ENCODE results near the gene HNF4A.

Gene HNF4A

DNA sequence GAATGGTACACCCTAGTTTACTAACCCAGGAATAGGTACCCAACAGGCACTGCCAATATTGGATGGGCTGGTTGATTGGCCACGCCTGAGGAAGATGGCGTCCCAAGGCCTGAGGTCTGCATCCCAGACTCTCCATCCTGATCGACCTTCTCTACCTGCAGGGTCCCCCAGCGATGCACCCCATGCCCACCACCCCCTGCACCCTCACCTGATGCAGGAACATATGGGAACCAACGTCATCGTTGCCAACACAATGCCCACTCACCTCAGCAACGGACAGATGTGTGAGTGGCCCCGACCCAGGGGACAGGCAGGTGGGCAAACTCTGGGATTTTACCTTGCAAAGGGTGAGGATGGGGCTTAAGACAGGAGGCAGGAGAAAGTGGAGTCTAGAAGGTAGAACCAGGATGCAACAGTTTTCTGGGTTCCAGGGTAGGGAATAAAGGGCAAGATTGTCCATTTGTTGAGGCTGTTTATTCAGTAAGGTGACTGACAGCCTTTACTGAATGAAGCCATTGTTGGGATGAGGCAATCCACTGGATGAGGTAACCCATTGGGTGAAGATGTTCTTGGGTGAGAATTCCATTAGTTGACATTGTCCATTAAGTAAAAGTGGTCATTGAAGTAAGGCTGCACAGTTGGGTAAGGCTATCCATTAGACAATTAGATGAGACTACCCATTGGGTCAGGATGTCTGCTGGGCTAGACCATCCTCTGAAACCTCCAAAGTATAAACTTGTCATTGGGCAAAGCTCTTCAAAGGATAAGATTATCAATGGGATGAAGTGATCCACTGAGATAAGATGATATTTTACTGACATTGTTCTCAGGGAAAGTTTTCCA, 72.9 kb downstream of the HNF4A start:
- DNase-seq = no peak

DNA sequence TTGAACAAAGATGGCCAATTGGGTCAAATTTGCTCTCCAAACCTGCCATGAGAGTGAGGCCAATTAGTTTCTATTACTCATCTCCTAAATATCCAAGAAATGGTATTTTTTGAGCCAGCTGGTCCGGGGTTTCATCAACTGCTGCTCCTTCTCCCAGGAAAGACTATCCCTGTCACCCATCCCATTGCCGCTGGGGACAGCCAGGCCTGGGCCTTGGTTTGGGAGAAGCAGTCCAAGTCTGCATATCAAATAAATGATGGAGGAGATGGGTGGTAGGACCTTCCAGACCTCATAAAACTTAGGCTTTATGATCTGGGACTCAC, 73.5 kb downstream of the HNF4A start:
- DNase-seq = no peak

DNA sequence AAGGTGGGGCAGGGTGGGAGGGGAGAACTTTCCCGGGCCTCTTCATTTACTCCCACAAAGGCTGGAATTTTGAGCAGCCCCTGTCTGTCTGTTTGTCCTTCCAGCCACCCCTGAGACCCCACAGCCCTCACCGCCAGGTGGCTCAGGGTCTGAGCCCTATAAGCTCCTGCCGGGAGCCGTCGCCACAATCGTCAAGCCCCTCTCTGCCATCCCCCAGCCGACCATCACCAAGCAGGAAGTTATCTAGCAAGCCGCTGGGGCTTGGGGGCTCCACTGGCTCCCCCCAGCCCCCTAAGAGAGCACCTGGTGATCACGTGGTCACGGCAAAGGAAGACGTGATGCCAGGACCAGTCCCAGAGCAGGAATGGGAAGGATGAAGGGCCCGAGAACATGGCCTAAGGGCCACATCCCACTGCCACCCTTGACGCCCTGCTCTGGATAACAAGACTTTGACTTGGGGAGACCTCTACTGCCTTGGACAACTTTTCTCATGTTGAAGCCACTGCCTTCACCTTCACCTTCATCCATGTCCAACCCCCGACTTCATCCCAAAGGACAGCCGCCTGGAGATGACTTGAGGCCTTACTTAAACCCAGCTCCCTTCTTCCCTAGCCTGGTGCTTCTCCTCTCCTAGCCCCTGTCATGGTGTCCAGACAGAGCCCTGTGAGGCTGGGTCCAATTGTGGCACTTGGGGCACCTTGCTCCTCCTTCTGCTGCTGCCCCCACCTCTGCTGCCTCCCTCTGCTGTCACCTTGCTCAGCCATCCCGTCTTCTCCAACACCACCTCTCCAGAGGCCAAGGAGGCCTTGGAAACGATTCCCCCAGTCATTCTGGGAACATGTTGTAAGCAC, 74.1 kb downstream of the HNF4A start:
- DNase-seq = no peak

DNA sequence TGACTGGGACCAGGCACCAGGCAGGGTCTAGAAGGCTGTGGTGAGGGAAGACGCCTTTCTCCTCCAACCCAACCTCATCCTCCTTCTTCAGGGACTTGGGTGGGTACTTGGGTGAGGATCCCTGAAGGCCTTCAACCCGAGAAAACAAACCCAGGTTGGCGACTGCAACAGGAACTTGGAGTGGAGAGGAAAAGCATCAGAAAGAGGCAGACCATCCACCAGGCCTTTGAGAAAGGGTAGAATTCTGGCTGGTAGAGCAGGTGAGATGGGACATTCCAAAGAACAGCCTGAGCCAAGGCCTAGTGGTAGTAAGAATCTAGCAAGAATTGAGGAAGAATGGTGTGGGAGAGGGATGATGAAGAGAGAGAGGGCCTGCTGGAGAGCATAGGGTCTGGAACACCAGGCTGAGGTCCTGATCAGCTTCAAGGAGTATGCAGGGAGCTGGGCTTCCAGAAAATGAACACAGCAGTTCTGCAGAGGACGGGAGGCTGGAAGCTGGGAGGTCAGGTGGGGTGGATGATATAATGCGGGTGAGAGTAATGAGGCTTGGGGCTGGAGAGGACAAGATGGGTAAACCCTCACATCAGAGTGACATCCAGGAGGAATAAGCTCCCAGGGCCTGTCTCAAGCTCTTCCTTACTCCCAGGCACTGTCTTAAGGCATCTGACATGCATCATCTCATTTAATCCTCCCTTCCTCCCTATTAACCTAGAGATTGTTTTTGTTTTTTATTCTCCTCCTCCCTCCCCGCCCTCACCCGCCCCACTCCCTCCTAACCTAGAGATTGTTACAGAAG, 75.0 kb downstream of the HNF4A start:
- DNase-seq = no peak

DNA sequence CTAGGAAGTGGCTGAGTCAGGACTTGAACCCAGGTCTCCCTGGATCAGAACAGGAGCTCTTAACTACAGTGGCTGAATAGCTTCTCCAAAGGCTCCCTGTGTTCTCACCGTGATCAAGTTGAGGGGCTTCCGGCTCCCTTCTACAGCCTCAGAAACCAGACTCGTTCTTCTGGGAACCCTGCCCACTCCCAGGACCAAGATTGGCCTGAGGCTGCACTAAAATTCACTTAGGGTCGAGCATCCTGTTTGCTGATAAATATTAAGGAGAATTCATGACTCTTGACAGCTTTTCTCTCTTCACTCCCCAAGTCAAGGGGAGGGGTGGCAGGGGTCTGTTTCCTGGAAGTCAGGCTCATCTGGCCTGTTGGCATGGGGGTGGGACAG, 75.6 kb downstream of the HNF4A start:
- no peak for DNase-seq

DNA sequence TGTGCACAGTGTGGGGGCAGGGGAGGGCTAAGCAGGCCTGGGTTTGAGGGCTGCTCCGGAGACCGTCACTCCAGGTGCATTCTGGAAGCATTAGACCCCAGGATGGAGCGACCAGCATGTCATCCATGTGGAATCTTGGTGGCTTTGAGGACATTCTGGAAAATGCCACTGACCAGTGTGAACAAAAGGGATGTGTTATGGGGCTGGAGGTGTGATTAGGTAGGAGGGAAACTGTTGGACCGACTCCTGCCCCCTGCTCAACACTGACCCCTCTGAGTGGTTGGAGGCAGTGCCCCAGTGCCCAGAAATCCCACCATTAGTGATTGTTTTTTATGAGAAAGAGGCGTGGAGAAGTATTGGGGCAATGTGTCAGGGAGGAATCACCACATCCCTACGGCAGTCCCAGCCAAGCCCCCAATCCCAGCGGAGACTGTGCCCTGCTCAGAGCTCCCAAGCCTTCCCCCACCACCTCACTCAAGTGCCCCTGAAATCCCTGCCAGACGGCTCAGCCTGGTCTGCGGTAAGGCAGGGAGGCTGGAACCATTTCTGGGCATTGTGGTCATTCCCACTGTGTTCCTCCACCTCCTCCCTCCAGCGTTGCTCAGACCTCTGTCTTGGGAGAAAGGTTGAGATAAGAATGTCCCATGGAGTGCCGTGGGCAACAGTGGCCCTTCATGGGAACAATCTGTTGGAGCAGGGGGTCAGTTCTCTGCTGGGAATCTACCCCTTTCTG, 76.2 kb downstream of the HNF4A start:
- DNase-seq = no peak

DNA sequence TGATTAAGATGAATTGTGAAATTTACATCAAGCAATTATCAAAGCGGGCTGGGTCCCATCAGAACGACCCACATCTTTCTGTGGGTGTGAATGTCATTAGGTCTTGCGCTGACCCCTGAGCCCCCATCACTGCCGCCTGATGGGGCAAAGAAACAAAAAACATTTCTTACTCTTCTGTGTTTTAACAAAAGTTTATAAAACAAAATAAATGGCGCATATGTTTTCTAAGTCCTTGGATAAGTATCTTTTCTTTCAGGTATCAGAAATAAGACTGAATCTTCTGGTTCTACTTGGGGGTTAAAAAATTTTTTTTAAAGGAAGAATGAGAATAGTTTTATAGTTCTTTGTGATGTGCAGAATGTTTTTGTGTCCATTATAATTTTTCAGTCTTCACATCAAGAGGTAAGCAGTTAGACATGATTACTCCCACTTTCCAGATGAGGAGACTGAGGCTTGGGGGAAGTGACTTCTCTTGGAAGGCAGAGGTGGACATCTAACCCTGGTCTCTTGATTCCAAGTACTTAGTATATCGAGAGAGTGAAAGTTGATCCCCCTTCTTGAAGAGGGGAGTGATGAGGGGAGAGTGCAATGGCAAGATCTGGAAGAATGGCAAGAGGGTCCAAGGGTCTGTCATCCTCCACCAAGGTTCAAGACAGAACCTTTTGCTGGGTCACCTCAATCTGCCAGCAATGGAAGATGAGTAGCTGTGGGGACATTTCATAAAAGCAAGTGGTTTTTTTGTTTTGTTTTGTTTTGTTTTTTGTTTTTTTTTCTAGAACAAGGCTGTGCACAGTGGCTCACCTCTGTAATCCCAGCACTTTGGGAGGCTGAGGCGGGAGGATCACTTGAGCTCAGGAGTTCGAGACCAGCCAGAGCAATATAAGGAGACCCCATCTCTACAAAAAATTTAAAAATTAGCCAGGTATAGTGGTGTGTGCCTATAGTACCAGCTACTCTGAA, 77.4 kb downstream of the HNF4A start:
- no peak for DNase-seq

DNA sequence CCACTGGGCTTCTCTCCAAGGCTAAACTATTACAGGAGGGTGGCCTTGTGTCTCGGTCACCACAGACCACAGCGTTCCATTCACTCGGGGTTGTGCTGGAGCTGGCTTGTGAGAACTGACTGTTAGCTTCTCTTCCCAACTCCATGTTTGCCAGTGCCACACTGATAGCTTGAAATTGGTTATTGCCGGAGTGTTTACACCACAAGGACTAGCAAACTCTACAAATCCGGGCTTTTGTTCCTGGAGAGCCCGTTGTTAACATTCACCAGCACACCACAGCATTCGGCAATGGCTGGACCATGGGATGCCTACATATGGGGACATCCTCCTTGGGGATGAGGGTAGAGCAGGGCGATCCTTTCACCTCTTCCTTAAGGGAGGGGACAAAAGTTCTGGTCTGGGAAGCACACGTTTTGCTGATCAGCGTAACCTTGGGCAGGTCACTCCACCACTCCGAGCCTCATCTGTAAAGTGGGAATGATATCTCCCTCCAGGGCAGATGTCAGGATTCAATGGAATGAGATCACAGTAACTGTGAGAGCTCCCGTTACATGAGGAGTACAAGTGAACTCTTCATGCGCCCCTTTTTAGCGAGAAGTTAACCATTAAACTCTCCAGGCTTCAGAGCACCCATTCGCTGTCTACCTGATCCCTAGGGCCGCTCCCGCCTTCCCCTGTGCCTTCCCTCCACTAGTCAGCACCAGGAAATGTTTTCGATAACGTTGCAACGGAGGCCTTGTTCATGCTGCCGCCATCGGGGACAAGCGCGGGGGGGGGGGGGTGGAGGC, 78.4 kb downstream of the HNF4A start:
- DNase-seq = no peak

DNA sequence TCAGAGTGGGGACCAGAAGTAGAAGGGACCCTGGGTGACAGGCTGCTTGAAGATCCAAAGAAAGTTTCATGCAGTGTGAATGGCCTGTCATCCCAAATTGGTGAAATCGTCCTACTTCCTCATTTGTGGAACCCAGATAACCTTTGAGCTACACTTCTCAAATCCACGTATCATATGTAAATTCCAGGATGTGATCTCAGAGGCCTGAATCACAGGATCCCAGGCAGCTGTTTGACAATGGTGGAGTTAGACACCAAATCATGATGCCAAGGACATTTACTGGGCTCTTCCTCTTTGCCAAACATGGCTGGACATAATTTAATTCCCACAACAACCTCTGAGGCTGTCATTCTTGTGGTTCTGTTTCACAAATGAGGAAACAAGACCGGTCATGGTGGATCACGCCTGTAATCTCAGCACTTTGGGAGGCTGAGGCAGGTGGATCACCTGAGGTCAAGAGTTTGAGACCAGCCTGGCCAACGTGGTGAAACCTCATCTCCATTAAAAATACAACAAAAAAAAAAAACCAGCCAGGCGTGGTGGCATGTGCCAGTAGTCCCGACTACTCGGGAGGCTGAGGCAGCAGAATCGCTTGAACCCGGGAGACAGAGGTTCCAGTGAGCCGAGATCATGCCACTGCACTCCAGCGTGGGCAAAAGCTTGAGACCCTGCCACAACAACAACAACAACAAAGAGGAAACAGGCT, 80.3 kb downstream of the HNF4A start:
- no peak for DNase-seq

DNA sequence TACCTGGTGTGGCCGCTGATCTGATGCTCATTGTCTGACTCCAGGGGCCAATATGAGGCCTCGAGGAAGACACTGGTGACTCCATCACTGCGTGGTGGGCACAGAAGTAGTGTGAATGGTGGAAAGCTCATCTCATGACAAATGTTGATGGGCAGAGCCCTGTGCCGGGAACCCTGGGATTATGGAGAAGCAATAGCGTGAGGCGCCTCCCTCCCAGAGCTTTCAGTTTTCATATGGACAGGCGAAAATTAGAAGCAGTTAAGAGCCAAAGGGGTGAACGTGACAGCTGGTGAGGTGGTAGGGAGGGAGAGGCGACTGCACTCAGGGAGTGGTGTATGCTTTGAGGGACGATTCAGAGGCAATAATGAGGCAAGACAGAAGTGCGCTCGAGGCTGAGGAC, 80.9 kb downstream of the HNF4A start:
- no peak for DNase-seq

DNA sequence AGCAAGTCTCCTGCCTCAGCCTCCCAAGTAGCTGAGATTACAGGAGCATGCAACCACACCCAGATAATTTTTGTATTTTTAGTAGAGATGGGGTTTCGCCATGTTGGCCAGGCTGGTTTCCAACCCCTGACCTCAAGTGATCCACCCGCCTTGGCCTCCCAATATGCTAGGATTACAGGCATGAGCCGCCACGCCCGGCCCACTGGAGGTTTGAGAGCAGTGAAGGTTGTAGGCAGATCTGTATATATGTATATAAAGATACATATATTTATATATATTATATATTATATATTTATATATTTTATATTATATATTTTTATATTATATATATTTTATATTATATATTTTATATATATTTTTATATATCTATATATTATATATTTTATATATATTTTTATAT, 82.0 kb downstream of the HNF4A start:
- no peak for DNase-seq

DNA sequence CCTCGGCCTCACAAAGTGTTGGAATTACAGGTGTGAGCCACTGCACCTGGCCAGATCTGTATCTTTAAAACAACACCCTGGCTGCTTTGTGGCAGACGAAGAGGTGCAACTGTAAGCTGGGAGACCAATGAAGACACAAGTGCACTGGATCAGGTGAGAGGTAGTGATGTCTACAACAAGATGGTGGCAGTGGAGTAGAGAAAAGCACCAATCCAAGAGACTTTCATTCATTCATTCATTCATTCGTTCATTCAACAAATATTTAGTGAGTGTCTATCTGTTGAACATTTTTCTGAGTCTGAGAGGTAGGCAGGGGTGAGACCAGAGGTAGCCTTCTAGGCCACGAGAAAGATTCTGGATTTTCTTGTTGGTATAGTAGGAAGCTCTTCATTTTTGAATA, 83.3 kb downstream of the HNF4A start:
- no peak for DNase-seq

DNA sequence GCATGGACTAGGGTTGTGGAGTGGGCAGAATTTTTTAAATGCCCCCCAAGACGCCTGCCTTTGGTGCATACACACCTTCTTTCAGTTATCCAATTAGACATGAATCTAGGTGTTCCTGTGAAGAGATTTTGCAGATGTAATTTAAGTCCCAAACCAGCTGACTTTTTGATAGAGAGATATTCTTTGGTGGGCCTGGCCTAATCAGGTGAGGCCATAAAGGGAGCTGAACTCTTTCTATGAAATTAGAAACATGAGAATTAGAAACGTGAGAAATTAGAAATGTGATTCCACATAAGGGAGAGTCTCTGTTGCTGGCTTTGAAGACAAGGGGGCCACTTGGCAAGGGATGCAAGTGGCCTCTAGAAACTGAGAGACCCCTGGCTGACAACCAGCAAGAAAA, 83.8 kb downstream of the HNF4A start:
- no peak for DNase-seq

DNA sequence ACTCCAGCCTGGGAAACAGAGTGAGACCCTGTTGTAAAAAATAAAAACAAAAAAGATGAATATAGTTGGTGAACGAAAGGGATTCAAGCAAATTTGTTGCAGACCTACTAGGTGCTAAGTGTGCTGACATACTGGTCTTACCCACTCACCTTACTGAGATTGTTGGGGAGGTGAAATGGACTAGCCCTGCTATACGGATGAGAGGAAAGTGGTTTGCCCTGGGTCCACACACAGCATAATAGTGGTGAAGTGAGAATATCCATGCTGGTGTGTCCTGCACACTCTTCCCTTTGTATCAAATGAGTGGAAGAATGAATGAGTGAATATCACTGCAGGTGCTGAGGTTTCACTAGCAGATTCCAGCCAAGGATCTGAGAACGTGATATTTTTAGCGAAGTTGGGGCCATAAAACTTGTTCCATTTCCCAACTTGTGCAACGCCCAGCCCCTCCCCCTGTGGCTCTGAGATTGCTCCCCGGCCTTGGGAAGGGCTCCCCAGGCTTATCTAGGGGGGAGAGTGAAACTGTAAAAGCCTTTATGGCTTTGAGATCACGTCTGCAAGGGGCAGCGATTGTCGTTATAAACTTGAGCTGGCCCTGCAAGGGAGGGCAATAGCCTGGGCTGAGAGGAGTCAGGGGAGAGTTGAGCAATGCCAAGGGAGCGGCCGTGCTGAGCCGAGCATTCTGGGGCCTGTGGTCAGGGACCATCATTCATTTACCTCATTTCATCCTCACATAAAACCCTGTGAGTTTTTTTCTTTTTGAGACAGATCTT, 87.0 kb downstream of the HNF4A start:
- DNase-seq = no peak

DNA sequence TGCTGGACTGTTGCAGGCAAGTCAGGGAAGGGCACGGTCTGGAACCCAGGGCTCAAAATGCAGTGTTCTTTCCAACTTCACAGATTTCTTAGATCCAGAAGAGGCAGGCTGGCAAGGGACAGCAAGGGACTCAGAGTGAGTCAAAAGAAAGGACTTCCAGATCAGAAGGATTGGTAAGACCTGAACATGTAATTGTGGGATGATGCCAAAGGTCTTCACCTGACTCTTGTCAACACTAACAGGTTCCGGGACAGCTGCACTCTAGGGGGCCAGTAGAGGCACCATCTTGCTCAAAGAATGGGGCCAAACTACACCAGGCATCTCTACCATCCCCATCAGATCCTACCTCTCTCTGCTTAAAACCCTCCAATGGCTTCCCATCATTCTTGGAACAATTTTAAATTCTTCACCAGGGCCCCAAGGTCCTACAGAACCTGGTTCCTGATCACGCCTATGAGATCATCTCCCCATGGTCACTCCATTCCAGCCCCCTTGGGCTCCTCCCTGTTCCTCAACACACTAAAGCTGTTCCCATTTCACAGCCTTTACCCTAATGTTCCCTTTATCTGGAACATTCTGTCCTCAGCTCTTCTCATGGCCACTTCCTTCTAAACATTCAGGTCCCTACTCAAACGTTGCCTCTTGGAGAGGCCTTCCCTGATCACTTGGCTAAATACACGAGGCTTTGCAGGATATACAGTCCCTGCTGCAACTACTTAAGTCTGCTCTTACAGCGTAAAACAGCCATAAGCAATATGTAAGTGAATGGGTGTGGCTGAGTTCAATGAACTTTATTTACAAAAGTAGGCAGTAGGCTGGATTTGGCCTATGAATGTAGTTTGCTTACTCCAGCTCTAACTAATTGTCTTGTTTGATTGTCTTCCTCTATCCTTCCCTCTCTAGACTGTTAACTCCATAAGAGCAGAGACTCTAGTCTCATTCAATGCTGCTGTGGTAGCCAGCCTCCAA, 90.5 kb downstream of the HNF4A start:
- no peak for DNase-seq

DNA sequence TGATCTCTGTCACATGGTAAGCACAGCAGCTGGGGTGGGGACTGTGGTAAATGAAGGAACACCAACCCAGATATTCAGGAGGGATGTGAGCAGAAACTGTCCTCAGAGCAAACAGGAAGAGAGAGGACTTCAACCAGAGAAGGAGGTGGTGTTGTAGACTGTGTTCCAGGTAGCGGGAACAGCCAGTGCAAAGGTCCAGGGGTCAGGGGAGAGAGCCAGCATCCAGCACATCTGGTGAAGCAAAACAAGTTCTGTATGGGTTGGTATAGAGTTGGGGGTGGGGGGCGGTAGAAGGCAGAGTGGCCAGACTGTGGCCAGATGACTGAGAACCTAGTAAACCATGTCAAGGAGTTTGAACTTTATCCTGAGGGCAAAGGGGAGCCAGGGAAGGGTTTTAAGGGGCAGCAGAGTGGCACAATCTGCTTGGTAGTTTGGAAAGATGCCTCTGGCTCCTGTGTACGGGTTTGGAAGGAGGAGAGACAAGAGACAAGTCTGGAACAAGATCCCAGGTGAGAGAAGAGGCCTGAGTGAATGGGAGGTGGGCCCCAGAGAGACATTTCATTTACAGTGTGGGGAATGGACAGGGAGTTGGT, 92.4 kb downstream of the HNF4A start:
- DNase-seq = no peak

DNA sequence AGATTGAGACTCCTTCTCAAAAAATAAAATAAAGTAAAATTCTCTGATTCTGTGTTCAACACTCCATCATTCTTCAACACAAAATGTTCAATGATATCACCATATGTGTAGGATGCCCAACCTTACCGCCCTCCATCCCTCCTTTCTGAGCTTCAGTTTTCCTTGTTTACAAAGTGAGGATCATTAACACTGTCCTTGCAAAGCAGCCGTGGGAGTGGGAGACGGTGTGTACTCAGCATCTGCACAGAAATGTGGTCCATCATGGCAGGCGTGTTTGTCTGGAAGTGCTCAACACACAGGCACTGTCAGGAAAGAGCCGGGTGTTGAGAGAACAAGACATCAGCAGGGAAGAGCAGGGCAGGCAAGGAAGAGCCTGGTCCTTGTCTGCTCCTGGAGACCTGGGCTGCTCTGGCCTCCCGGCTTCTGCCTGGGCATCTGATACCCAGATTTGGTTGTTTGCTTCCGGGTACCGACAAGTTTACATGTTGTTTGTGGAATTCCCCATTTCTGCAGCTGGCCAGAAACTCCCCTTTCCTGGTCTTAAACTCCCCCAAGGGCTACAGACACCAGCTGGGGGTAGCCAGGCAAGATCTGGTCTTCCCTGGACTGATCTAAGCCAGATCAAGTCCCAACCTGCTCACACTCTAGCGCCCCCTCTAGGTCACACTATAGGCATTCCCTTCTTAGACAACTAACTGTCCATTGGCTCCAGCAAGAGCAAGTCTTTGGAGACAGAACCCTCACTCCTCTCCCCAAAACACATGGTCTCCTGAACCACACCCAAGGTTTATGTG, 93.5 kb downstream of the HNF4A start:
- DNase-seq = no peak
